ACHN (cell line): ENCODE results near the gene RHBDD3.
A peak's percentile ranks its signal among the peaks of the same experiment; 100 is the strongest.

Experiments used
- DNase-seq: peaks from one replicate; pipeline ENCODE4 v3.0.0-alpha.2; 2015
- in situ Hi-C: cut with HindIII; loops from 2 replicates; pipeline ENCODE4 v1.10.0; 2017; ENCODE audit warnings: low sequenced_read_pairs, low pct_ligation_motif_present, low pct_unique_long_range_greater_than_20kb

Gene RHBDD3

GRCh38 chr22:29275167-29275566 is 7.4 kb upstream of the RHBDD3 start:
- no peak for DNase-seq
- in situ Hi-C loops: no loop called here

GRCh38 chr22:29272624-29273023 is 4.8 kb upstream of the RHBDD3 start:
- no peak for DNase-seq
- in situ Hi-C loops: no loop called here

GRCh38 chr22:29270475-29271271 is 2.9 kb upstream of the RHBDD3 start:
- in situ Hi-C loops: no loop called here
- no peak for DNase-seq

GRCh38 chr22:29269731-29270474 is 2.1 kb upstream of the RHBDD3 start:
- in situ Hi-C loops: no loop called here
- DNase-seq: no peak

GRCh38 chr22:29269230-29269604 is 1.4 kb upstream of the RHBDD3 start:
- DNase-seq: no peak
- in situ Hi-C loops: no loop called here

GRCh38 chr22:29268511-29269229 is 889 bp upstream of the RHBDD3 start:
- peak; percentile 51 for DNase-seq
- in situ Hi-C loops: no loop called here

GRCh38 chr22:29267462-29267857 is 321 bp downstream of the RHBDD3 start:
- DNase-seq: no peak
- in situ Hi-C loops: no loop called here

GRCh38 chr22:29266564-29267461 is 968 bp downstream of the RHBDD3 start:
- in situ Hi-C loops: no loop called here
- no peak for DNase-seq

GRCh38 chr22:29265929-29266328 is 1.9 kb downstream of the RHBDD3 start:
- no peak for DNase-seq
- in situ Hi-C loops: no loop called here

- no peak for DNase-seq
- in situ Hi-C loops: no loop called here
Measured at GRCh38 chr22:29265305-29265704, 2.5 kb downstream of the RHBDD3 start.

- DNase-seq: no peak
- in situ Hi-C loops: no loop called here
Measured at GRCh38 chr22:29263791-29264276, 3.9 kb downstream of the RHBDD3 start.

GRCh38 chr22:29260601-29261315 is 7.0 kb downstream of the RHBDD3 start:
- in situ Hi-C loops: no loop called here

GRCh38 chr22:29260031-29260560 is 7.7 kb downstream of the RHBDD3 start:
- DNase-seq: no peak
- in situ Hi-C loops: no loop called here

More at GRCh38 chr22:29260601-29261315, 7.0 kb downstream of the RHBDD3 start:
- DNase-seq: no peak

- no peak for DNase-seq
- in situ Hi-C loops: no loop called here
Measured at GRCh38 chr22:29259253-29259899, 8.4 kb downstream of the RHBDD3 start.

GRCh38 chr22:29258407-29259252 is 9.2 kb downstream of the RHBDD3 start:
- DNase-seq: no peak
- in situ Hi-C loops: no loop called here

GRCh38 chr22:29257751-29258181 is 10.0 kb downstream of the RHBDD3 start:
- in situ Hi-C loops: no loop called here
- no peak for DNase-seq
